Measurements from ENCODE around the gene TMOD1. TPM values are rescaled to one million over a fixed set of nuclear protein-coding genes. Genes with fewer than 3 reads are reported as not detected.

The TMOD1 gene
- polyA plus RNA-seq, 1 of the 3 experiments (the other 2 are of a cell fraction), result 0.54 TPM

DNA sequence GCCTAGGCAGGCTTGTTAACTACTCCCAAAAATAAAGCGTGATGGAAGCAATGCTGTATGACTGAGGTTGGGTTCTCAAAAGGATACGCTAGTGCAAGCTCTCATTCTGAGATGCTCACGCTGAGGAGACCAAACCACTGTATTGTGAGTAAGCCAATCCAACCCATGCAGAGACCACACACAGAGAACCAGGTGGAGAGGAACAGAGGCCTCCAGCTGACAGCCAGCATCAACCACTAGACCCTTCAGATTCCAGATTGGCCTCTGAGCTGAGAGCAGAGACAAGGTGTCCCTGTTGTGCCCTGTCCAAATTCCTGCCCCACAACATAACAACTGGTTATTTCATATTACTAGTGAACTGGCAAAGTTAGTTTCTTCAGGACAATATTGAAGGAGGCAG is 127.2 kb downstream of the TMOD1 start:
- Histone ChIP-seq H3K9me2 (no peaks in the 10 kb centered on the region), H3K9me3 (no peaks in the 10 kb centered on the region), H3K4me3 (ENCODE audit: low read depth in 2 of 2, low read length in 1 of 2) (no peak overlapping the region), H3K4me1 (ENCODE audit: control insufficient read depth in 1 of 2, insufficient read depth in 2 of 2, low read depth in 1 of 2, low read length in 1 of 2) (peaks cover 5 to 7% of the 10 kb centered on the region in 2 experiments; a peak in 2 of 4 replicates), H3K4me2 (no peak overlapping the region), H2AFZ (ENCODE audit: low read depth) (no peak overlapping the region), H3F3A (replicated peaks; ENCODE audit: insufficient read depth) (peaks cover 12% of the 10 kb centered on the region), H3K27ac (ENCODE audit: low read depth in 2 of 2, low read length in 1 of 2) (no peak overlapping the region), H4K20me1 (ENCODE audit: insufficient read depth) (no peaks in the 10 kb centered on the region), H3K36me3 (replicated peaks in 1 of 2; ENCODE audit: control insufficient read depth in 1 of 2, insufficient read depth in 2 of 2, low read length in 1 of 2) (peaks cover 11 to 37% of the 10 kb centered on the region in 2 experiments), H3K9ac (no peak overlapping the region), H3K79me2 (ENCODE audit: insufficient read depth) (peaks cover 63% of the 10 kb centered on the region), H3K27me3 (ENCODE audit: insufficient read depth) (no peaks in the 10 kb centered on the region)
- ChIA-PET CTCF (interaction anchor here (1.0 to 6.6 kb wide), 4 partner anchors 10 to 160 kb away, joined by 3 to 41 read pairs (median 8); no protein-coding TSS in a partner anchor), POLR2A (no interaction called here)
- 95% methylated on average over 3 of the region's 3 CpGs for WGBS (ENCODE audit: low lambda C conversion rate)
- TF ChIP-seq, protein P1, sequence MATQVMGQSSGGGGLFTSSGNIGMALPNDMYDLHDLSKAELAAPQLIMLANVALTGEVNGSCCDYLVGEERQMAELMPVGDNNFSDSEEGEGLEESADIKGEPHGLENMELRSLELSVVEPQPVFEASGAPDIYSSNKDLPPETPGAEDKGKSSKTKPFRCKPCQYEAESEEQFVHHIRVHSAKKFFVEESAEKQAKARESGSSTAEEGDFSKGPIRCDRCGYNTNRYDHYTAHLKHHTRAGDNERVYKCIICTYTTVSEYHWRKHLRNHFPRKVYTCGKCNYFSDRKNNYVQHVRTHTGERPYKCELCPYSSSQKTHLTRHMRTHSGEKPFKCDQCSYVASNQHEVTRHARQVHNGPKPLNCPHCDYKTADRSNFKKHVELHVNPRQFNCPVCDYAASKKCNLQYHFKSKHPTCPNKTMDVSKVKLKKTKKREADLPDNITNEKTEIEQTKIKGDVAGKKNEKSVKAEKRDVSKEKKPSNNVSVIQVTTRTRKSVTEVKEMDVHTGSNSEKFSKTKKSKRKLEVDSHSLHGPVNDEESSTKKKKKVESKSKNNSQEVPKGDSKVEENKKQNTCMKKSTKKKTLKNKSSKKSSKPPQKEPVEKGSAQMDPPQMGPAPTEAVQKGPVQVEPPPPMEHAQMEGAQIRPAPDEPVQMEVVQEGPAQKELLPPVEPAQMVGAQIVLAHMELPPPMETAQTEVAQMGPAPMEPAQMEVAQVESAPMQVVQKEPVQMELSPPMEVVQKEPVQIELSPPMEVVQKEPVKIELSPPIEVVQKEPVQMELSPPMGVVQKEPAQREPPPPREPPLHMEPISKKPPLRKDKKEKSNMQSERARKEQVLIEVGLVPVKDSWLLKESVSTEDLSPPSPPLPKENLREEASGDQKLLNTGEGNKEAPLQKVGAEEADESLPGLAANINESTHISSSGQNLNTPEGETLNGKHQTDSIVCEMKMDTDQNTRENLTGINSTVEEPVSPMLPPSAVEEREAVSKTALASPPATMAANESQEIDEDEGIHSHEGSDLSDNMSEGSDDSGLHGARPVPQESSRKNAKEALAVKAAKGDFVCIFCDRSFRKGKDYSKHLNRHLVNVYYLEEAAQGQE (IDR thresholded peaks at IDR 0.05; ENCODE audit: low read depth, low read length), result no peak
- TF ChIP-seq RXRA (IDR thresholded peaks at IDR 0.05; ENCODE audit: borderline replicate concordance, low read depth) (no peak), SIN3A (IDR thresholded peaks at IDR 0.05; ENCODE audit: borderline replicate concordance, low read depth, low read length) (no peak), TEAD4 (IDR thresholded peaks at IDR 0.05; ENCODE audit: borderline replicate concordance, insufficient read depth) (no peak), YY1 (IDR thresholded peaks at IDR 0.05; ENCODE audit: low read depth) (no peak), SMC3 (IDR thresholded peaks at IDR 0.05; ENCODE audit: low read depth, low read length) (no peak), GATA2 (CRISPR knock-in tag; IDR thresholded peaks at IDR 0.05) (no peak), RFX5 (IDR thresholded peaks at IDR 0.05; ENCODE audit: low read length) (no peak), TCF12 (IDR thresholded peaks at IDR 0.05) (no peak)
- TF ChIP-seq, protein P2, sequence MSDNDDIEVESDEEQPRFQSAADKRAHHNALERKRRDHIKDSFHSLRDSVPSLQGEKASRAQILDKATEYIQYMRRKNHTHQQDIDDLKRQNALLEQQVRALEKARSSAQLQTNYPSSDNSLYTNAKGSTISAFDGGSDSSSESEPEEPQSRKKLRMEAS (IDR thresholded peaks at IDR 0.05; ENCODE audit: low read depth), result no peak
- TF ChIP-seq, protein P3, sequence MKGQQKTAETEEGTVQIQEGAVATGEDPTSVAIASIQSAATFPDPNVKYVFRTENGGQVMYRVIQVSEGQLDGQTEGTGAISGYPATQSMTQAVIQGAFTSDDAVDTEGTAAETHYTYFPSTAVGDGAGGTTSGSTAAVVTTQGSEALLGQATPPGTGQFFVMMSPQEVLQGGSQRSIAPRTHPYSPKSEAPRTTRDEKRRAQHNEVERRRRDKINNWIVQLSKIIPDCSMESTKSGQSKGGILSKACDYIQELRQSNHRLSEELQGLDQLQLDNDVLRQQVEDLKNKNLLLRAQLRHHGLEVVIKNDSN (IDR thresholded peaks at IDR 0.05; ENCODE audit: borderline replicate concordance, low read depth), result no peak
- no peak for DNase-seq

DNA sequence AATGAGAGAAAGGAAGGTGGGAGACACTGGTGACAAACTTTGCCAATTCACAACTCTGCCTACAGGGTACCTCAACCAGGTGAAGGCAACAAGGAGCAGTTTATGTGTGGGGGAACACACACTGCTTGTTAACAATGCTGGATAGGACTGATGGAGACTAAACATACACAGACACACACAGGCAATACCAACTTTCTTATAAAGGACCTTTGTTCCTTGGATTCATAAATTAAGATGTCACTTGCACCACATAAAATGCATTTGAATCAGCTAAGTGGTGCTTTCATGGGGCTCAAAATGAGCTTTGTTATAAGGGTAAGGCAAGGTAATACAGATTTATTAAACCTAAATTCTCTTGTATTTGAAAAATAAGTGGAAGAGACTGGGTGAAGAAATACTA is 127.7 kb downstream of the TMOD1 start:
- no peak overlapping the region for H3K9ac ChIP-seq
- H4K20me1 ChIP-seq (ENCODE audit: insufficient read depth), result no peaks in the 10 kb centered on the region
- no peak overlapping the region for H3K4me3 ChIP-seq (ENCODE audit: low read depth in 2 of 2, low read length in 1 of 2)
- POLR2A ChIA-PET, result no interaction called here
- H3K9me3 ChIP-seq, result no peaks in the 10 kb centered on the region
- H3K9me2 ChIP-seq, result no peaks in the 10 kb centered on the region
- H2AFZ ChIP-seq (ENCODE audit: low read depth), result no peak overlapping the region
- peaks cover 10 to 35% of the 10 kb centered on the region in 2 experiments for H3K36me3 ChIP-seq (replicated peaks in 1 of 2; ENCODE audit: control insufficient read depth in 1 of 2, insufficient read depth in 2 of 2, low read length in 1 of 2)
- TF ChIP-seq YY1 (IDR thresholded peaks at IDR 0.05; ENCODE audit: low read depth), result no peak
- no peak for TF ChIP-seq EP300 (IDR thresholded peaks at IDR 0.05; ENCODE audit: borderline replicate concordance in 1 of 2, low read depth in 1 of 2, low read length in 1 of 2)
- TF ChIP-seq, protein P4, sequence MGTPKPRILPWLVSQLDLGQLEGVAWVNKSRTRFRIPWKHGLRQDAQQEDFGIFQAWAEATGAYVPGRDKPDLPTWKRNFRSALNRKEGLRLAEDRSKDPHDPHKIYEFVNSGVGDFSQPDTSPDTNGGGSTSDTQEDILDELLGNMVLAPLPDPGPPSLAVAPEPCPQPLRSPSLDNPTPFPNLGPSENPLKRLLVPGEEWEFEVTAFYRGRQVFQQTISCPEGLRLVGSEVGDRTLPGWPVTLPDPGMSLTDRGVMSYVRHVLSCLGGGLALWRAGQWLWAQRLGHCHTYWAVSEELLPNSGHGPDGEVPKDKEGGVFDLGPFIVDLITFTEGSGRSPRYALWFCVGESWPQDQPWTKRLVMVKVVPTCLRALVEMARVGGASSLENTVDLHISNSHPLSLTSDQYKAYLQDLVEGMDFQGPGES (IDR thresholded peaks at IDR 0.05; ENCODE audit: low read depth, low read length), result no peak
- TF ChIP-seq, protein P2 (IDR thresholded peaks at IDR 0.05; ENCODE audit: low read depth), result no peak
- no peak for TF ChIP-seq POLR2AphosphoS5 (IDR thresholded peaks at IDR 0.05; ENCODE audit: low read depth, low read length)
- TF ChIP-seq NFIC (IDR thresholded peaks at IDR 0.05; ENCODE audit: borderline replicate concordance), result no peak
- TF ChIP-seq SIN3A (IDR thresholded peaks at IDR 0.05; ENCODE audit: borderline replicate concordance, low read depth, low read length), result no peak
- TF ChIP-seq RAD21 (IDR thresholded peaks at IDR 0.05; ENCODE audit: low read length), result no peak
- no peak for TF ChIP-seq ELF1 (IDR thresholded peaks at IDR 0.05)
- no peak for TF ChIP-seq MXI1 (IDR thresholded peaks at IDR 0.05; ENCODE audit: low read depth, low read length)
- no peak for TF ChIP-seq RCOR1 (IDR thresholded peaks at IDR 0.05; ENCODE audit: low read length)
- TF ChIP-seq GABPA (IDR thresholded peaks at IDR 0.05; ENCODE audit: low read depth), result no peak
- TF ChIP-seq MEF2A (IDR thresholded peaks at IDR 0.05; ENCODE audit: borderline replicate concordance, low read depth), result no peak
- H3K27me3 ChIP-seq (ENCODE audit: insufficient read depth), result no peaks in the 10 kb centered on the region
- DNase-seq, result no peak
- H3K27ac ChIP-seq (ENCODE audit: low read depth in 2 of 2, low read length in 1 of 2), result no peak overlapping the region
- peaks cover 16% of the 10 kb centered on the region for H3F3A ChIP-seq (replicated peaks; ENCODE audit: insufficient read depth)
- peaks cover 5 to 7% of the 10 kb centered on the region in 2 experiments; a peak in 2 of 4 replicates for H3K4me1 ChIP-seq (ENCODE audit: control insufficient read depth in 1 of 2, insufficient read depth in 2 of 2, low read depth in 1 of 2, low read length in 1 of 2)
- peaks cover 68% of the 10 kb centered on the region for H3K79me2 ChIP-seq (ENCODE audit: insufficient read depth)
- no peak overlapping the region for H3K4me2 ChIP-seq
- CTCF ChIA-PET, result interaction anchor here (1.2 to 6.6 kb wide), 3 partner anchors 14 to 161 kb away, joined by 3 to 41 read pairs (median 6); no protein-coding TSS in a partner anchor
